K562 (cell line): ENCODE data around the gene UNC45A. TPM values are rescaled to one million over a fixed set of nuclear protein-coding genes. Genes with fewer than 3 reads are reported as not detected.
A peak's percentile ranks its signal among the peaks of the same experiment; 100 is the strongest.

Experiments used
- ARNT ChIP-seq, 2 experiments: fragments of 450-650 bp; IDR thresholded peaks; 2 replicates each; pipeline ENCODE4 v1.6.1; 2016; ENCODE audit warnings: mild to moderate bottlenecking in 1 of 2
- CHD1 ChIP-seq: fragments of 200-600 bp; sonication (generic); IDR thresholded peaks from one replicate; pipeline ENCODE4 v1.6.1; 2012; ENCODE audit warnings: mild to moderate bottlenecking, moderate library complexity, low read length, inconsistent platforms
- CHD2 ChIP-seq: IDR thresholded peaks from 2 replicates; pipeline ENCODE4 v1.6.1; 2011; ENCODE audit warnings: low read depth, low read length
- FIP1L1 ChIP-seq: fragments of 200-400 bp; formaldehyde crosslinking; IDR thresholded peaks from 2 replicates; pipeline ENCODE4 v1.6.1; 2018; ENCODE audit warnings: mild to moderate bottlenecking, low read depth, low read length; ENCODE audit not compliant: poor library complexity, severe bottlenecking
- HMBOX1 ChIP-seq: sonication (generic); IDR thresholded peaks from 2 replicates; pipeline ENCODE4 v1.6.1; 2016
- HMGN3 ChIP-seq: IDR thresholded peaks from 2 replicates; pipeline ENCODE4 v1.6.1; 2011; ENCODE audit warnings: borderline replicate concordance, low read depth, mild to moderate bottlenecking, mixed read lengths, low read length; ENCODE audit not compliant: insufficient read length; ENCODE audit errors: extremely low read depth
- KAT8 ChIP-seq: fragments of 450-650 bp; IDR thresholded peaks from 2 replicates; pipeline ENCODE4 v1.6.1; 2016; ENCODE audit warnings: low read depth, mild to moderate bottlenecking
- NELFE ChIP-seq: IDR thresholded peaks from 2 replicates; pipeline ENCODE4 v1.6.1; 2011; ENCODE audit warnings: mild to moderate bottlenecking; ENCODE audit not compliant: insufficient read depth, insufficient read length
- NR1H2 ChIP-seq: sonication (generic); formaldehyde crosslinking; IDR thresholded peaks from 2 replicates; pipeline ENCODE4 v1.4.0; 2020; ENCODE audit warnings: mild to moderate bottlenecking, missing genetic modification reagents
- NR4A1 ChIP-seq, 2 experiments: fragments of 250-450 bp in 1 of 2; fragments of 450-650 bp in 1 of 2; sonication (Bioruptor Pico) in 1 of 2; IDR thresholded peaks; 2 replicates each; pipeline versions ENCODE4 v1.4.0 to v1.6.1; 2016 to 2020; ENCODE audit warnings: mild to moderate bottlenecking in 2 of 2, missing compliant biosample characterization in 1 of 2, missing genetic modification characterization in 1 of 2, moderate library complexity in 1 of 2
- PCBP1 ChIP-seq: fragments of 200-400 bp; formaldehyde crosslinking; IDR thresholded peaks from 2 replicates; pipeline ENCODE4 v1.6.1; 2018; ENCODE audit warnings: mild to moderate bottlenecking, low read depth, low read length; ENCODE audit not compliant: poor library complexity, severe bottlenecking
- POLR3A ChIP-seq: IDR thresholded peaks from 2 replicates; pipeline ENCODE4 v1.6.1; 2011; ENCODE audit warnings: borderline replicate concordance, mild to moderate bottlenecking, moderate library complexity; ENCODE audit not compliant: insufficient read length, insufficient read depth; ENCODE audit errors: extremely low read depth
- SIN3A ChIP-seq, 2 experiments: fragments of 150-350 bp in 1 of 2; IDR thresholded peaks; 2 replicates each; pipeline ENCODE4 v1.6.1; 2011 to 2016; ENCODE audit warnings: borderline replicate concordance in 2 of 2, low read depth in 2 of 2, low read length in 2 of 2, mild to moderate bottlenecking in 2 of 2, moderate library complexity in 2 of 2; ENCODE audit not compliant: control insufficient read depth in 1 of 2
- SIN3B ChIP-seq: fragments of 450-650 bp; IDR thresholded peaks from 2 replicates; pipeline ENCODE4 v1.6.1; 2017; ENCODE audit warnings: low read depth, mild to moderate bottlenecking, moderate library complexity
- SMARCA5 ChIP-seq: fragments of 450-650 bp; IDR thresholded peaks from 2 replicates; pipeline ENCODE4 v1.6.1; 2016
- SRSF3 ChIP-seq: fragments of 200-400 bp; formaldehyde crosslinking; IDR thresholded peaks from 2 replicates; pipeline ENCODE4 v1.6.1; 2016; ENCODE audit warnings: mild to moderate bottlenecking, low read length, moderate library complexity; ENCODE audit not compliant: insufficient read depth
- STAG1 ChIP-seq: sonication (generic); formaldehyde crosslinking; IDR thresholded peaks from 2 replicates; pipeline ENCODE4 v1.5.0; 2020; ENCODE audit warnings: missing genetic modification reagents, borderline replicate concordance
- TAF15 ChIP-seq: fragments of 200-400 bp; formaldehyde crosslinking; IDR thresholded peaks from 2 replicates; pipeline ENCODE4 v1.6.1; 2017; ENCODE audit warnings: mild to moderate bottlenecking, low read depth, low read length, moderate library complexity
- U2AF2 ChIP-seq: fragments of 200-400 bp; formaldehyde crosslinking; optimal IDR thresholded peaks from 2 replicates; pipeline ENCODE3; 2017; ENCODE audit warnings: low read depth, mild to moderate bottlenecking, low read length
- ZNF175 ChIP-seq: fragments of 200-800 bp; sonication (Bioruptor generic); IDR thresholded peaks from 2 replicates; pipeline ENCODE4 v1.6.1; 2016; ENCODE audit warnings: low read depth, mild to moderate bottlenecking, missing genetic modification characterization, missing compliant biosample characterization
- ZNF24 ChIP-seq: fragments of 450-650 bp; IDR thresholded peaks from 2 replicates; pipeline ENCODE4 v1.6.1; 2016
- ZNF766 ChIP-seq: fragments of 200-800 bp; sonication (Bioruptor generic); conservative IDR thresholded peaks from 2 replicates; pipeline ENCODE4 v1.6.1; 2016; ENCODE audit warnings: missing genetic modification characterization, missing compliant biosample characterization
- polyA plus RNA-seq, 8 experiments: library from polyadenylated mRNA; depleted of rRNA in 4 of 8; stranded (reverse) in 5 of 8; unstranded in 3 of 8; fragments of >200 nt; fragmentation: Nextera tagmentation in 2 of 8; fragmentation: Illumina TruSeq in 1 of 8; extraction: Ambion mirVana in 2 of 8; extraction: Trizol in 1 of 8; gene quantifications; 2 replicates each; pipeline versions ENCODE4 v1.2.1 to v1.2.3, GENCODE V29; 2011 to 2014; ENCODE audit warnings: inconsistent platforms in 1 of 8, missing spikeins in 1 of 8
- total RNA-seq, 7 experiments: library from RNA; depleted of rRNA in 6 of 7; stranded (reverse); fragments of >200 nt in 6 of 7; fragmentation: Illumina TruSeq in 2 of 7; extraction: Trizol in 2 of 7; gene quantifications; 2 replicates each; pipeline versions ENCODE4 v1.2.1 to v1.2.3, GENCODE V29; 2011 to 2021; ENCODE audit warnings: low replicate concordance in 1 of 7
- TF ChIP-seq, protein P1 (sequence below): fragments of 450-650 bp; IDR thresholded peaks from 2 replicates; pipeline ENCODE4 v1.6.1; 2018; ENCODE audit warnings: mild to moderate bottlenecking, low read depth; ENCODE audit not compliant: partially characterized antibody
- TF ChIP-seq, protein P2 (sequence below): fragments of 450-650 bp; formaldehyde crosslinking; IDR thresholded peaks from 2 replicates; pipeline ENCODE4 v1.4.0; 2020; ENCODE audit warnings: mild to moderate bottlenecking, moderate library complexity
- TF ChIP-seq, protein P3 (sequence below): fragments of 450-650 bp; formaldehyde crosslinking; IDR thresholded peaks from 2 replicates; pipeline ENCODE4 v1.4.0; 2022; ENCODE audit warnings: mild to moderate bottlenecking, moderate library complexity

The UNC45A gene
- total and polyA plus RNA-seq, 9 of the 15 experiments (the other 6 are each of a cell fraction or from before 2014, with no cell fraction given), result 22.4 to 79.3 (median 43.7) TPM

DNA sequence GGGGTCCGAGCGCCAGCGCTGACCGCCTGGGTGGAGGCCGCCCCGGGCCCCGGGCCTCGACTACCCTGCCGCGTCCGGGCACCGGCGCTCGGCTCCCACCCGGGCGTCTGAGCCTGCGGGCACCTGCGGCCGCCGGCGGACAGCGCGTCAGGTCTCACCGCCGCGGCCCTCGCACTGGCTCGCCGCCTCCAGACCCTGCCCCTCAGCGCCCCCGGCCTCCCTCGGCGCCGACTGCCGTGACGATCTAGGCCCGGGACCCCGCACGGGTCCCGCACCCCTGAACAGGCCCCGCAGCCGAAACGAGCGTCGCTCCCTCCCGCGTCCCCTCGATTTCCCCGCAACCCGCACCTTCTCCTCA lies 59.0 kb downstream of the UNC45A start (continued):
- TF ChIP-seq ZNF175 (CRISPR knock-in tag) (no peak), CHD1 (peak; percentile 84), NR4A1 (CRISPR knock-in tag; IDR thresholded peaks at IDR 0.05) (no peak), NR4A1 (tag; IDR thresholded peaks at IDR 0.05) (no peak), PCBP1 (peak; percentile 86), SMARCA5 (no peak), SIN3A (IDR thresholded peaks at IDR 0.05; ENCODE audit: borderline replicate concordance in 2 of 2, control insufficient read depth in 1 of 2, low read depth in 2 of 2, low read length in 2 of 2) (peak in 1 of 2 experiments; percentile 69; a peak in 1 of 4 replicates), FIP1L1 (no peak), SIN3B (0 out of 2 replicates have a peak, but pooled peaks have one; percentile 21), HMBOX1 (no peak), ZNF24 (0 out of 2 replicates have a peak, but pooled peaks have one; percentile 12), KAT8 (no peak), SRSF3 (peak; percentile 75; the same call in 1 of the 2 replicates), TAF15 (no peak), ARNT (IDR thresholded peaks at IDR 0.05) (no peak), U2AF2 (no peak), STAG1 (no peak), POLR3A (no peak), NELFE (no peak), ZNF766 (CRISPR knock-in tag) (0 out of 2 replicates have a peak, but pooled peaks have one; percentile 25), CHD2 (no peak), NR1H2 (CRISPR knock-in tag) (no peak), HMGN3 (peak; percentile 5)
- TF ChIP-seq, protein P1, sequence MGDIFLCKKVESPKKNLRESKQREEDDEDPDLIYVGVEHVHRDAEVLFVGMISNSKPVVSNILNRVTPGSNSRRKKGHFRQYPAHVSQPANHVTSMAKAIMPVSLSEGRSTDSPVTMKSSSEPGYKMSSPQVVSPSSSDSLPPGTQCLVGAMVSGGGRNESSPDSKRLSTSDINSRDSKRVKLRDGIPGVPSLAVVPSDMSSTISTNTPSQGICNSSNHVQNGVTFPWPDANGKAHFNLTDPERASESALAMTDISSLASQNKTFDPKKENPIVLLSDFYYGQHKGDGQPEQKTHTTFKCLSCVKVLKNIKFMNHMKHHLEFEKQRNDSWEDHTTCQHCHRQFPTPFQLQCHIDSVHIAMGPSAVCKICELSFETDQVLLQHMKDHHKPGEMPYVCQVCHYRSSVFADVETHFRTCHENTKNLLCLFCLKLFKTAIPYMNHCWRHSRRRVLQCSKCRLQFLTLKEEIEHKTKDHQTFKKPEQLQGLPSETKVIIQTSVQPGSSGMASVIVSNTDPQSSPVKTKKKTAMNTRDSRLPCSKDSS, result no peak
- TF ChIP-seq, protein P2, sequence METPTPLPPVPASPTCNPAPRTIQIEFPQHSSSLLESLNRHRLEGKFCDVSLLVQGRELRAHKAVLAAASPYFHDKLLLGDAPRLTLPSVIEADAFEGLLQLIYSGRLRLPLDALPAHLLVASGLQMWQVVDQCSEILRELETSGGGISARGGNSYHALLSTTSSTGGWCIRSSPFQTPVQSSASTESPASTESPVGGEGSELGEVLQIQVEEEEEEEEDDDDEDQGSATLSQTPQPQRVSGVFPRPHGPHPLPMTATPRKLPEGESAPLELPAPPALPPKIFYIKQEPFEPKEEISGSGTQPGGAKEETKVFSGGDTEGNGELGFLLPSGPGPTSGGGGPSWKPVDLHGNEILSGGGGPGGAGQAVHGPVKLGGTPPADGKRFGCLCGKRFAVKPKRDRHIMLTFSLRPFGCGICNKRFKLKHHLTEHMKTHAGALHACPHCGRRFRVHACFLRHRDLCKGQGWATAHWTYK (CRISPR knock-in tag), result 0 out of 2 replicates have a peak, but pooled peaks have one; percentile 36
- TF ChIP-seq, protein P3, sequence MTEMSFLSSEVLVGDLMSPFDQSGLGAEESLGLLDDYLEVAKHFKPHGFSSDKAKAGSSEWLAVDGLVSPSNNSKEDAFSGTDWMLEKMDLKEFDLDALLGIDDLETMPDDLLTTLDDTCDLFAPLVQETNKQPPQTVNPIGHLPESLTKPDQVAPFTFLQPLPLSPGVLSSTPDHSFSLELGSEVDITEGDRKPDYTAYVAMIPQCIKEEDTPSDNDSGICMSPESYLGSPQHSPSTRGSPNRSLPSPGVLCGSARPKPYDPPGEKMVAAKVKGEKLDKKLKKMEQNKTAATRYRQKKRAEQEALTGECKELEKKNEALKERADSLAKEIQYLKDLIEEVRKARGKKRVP, result no peak
